HepG2 (cell line): Measurements from ENCODE around the gene PRDX2. TPM values are rescaled to one million over a fixed set of nuclear protein-coding genes. Genes with fewer than 3 reads are reported as not detected.

ENCODE experiments used
- ATAC-seq: fragments of 200-7000 bp; cut with Tn5 transposase; 3 replicates; pipeline ENCODE4 v1.9.1; 2020; ENCODE audit warnings: mild to moderate bottlenecking, moderate library complexity
- BruUV-seq: library from RNA; stranded (reverse); fragments of 400-500 nt; replicated peaks from 2 replicates; lab custom pipeline; 2021; lab: Mats Ljungman, UMichigan
- CTCF ChIA-PET: fragments of 300-600 bp; formaldehyde crosslinking; extraction: SDS; loops from one replicate; lab custom pipeline; 2021; ENCODE audit warnings: low total read pairs, inconsistent platforms, low intra/inter-chr PET ratio; lab: Yijun Ruan, JAX
- POLR2A ChIA-PET: fragments of 350-600 bp; sonication (Branson Sonifier 250); formaldehyde crosslinking; loops from one replicate; lab custom pipeline; 2020; ENCODE audit warnings: antibody characterized with exemption, inconsistent platforms; lab: Yijun Ruan, JAX
- DNase-seq: peaks from one replicate; pipeline ENCODE4 v3.0.0-alpha.2; 2015; ENCODE audit warnings: low spot score
- FAIRE-seq: peaks from 3 replicates; lab custom pipeline; 2011; peaks lifted over from hg19 to GRCh38; lab: Jason Lieb, UNC
- H2AFZ ChIP-seq: one replicate; pipeline ENCODE4 v1.6.1; 2011; ENCODE audit warnings: low read length, inconsistent platforms
- H3K27ac ChIP-seq: fragments of 300-600 bp; 3 replicates; pipeline ENCODE4 v1.8.0; 2011; ENCODE audit warnings: mixed run types, mild to moderate bottlenecking, mixed read lengths, low read length, inconsistent platforms; ENCODE audit not compliant: insufficient read depth; ENCODE audit errors: extremely low read length
- H3K27me3 ChIP-seq, 2 experiments: fragments of 200-600 bp in 1 of 2; 2 replicates in 1 of 2; 3 replicates in 1 of 2; pipeline versions ENCODE4 v1.6.0 to v1.8.0; 2011; ENCODE audit warnings: low read length in 2 of 2, mild to moderate bottlenecking in 2 of 2, moderate library complexity in 2 of 2, inconsistent platforms in 1 of 2; ENCODE audit not compliant: insufficient read depth in 2 of 2, control insufficient read depth in 1 of 2
- H3K36me3 ChIP-seq, 2 experiments: fragments of 200-600 bp in 1 of 2; replicated peaks in 1 of 2; 2 replicates in 1 of 2; 3 replicates in 1 of 2; pipeline versions ENCODE4 v1.5.1 to v1.8.0; 2011; ENCODE audit warnings: low read length in 2 of 2, inconsistent platforms in 1 of 2; ENCODE audit not compliant: insufficient read depth in 2 of 2, control insufficient read depth in 1 of 2
- H3K4me1 ChIP-seq: 2 replicates; pipeline ENCODE4 v1.5.1; 2012; ENCODE audit warnings: low read length, inconsistent platforms; ENCODE audit not compliant: insufficient read depth
- H3K4me2 ChIP-seq: 2 replicates; pipeline ENCODE4 v1.6.0; 2011; ENCODE audit warnings: low read depth, low read length, inconsistent platforms
- H3K4me3 ChIP-seq, 3 experiments: fragments of 200-600 bp in 1 of 3; sonication (generic), shearing (Covaris generic) in 1 of 3; replicated peaks in 1 of 3; 2 replicates each; pipeline ENCODE4 v1.5.1; 2011 to 2016; ENCODE audit warnings: low read length in 3 of 3, inconsistent platforms in 2 of 3, low read depth in 2 of 3, mild to moderate bottlenecking in 2 of 3, control low read depth in 1 of 3, mixed read lengths in 1 of 3; ENCODE audit not compliant: insufficient read depth in 1 of 3
- H3K79me2 ChIP-seq: one replicate; pipeline ENCODE4 v1.6.1; 2011; ENCODE audit warnings: low read length, inconsistent platforms; ENCODE audit not compliant: insufficient read depth
- H3K9ac ChIP-seq: 2 replicates; pipeline ENCODE4 v1.6.0; 2011; ENCODE audit warnings: mild to moderate bottlenecking, low read depth, low read length, inconsistent platforms; ENCODE audit not compliant: insufficient read depth
- H3K9me3 ChIP-seq: 2 replicates; pipeline ENCODE4 v1.5.1; 2012; ENCODE audit warnings: mild to moderate bottlenecking, low read length
- H4K20me1 ChIP-seq: 2 replicates; pipeline ENCODE4 v1.6.0; 2011; ENCODE audit warnings: inconsistent platforms, mild to moderate bottlenecking, low read length, moderate library complexity; ENCODE audit not compliant: insufficient read depth
- ATF4 ChIP-seq, 2 experiments: fragments of 450-650 bp in 1 of 2; sonication (generic) in 1 of 2; formaldehyde crosslinking; IDR thresholded peaks; 2 replicates each; pipeline versions ENCODE4 v1.5.0 to v1.8.0; 2020 to 2022; ENCODE audit warnings: mild to moderate bottlenecking in 1 of 2, missing genetic modification reagents in 1 of 2
- CREBL2 ChIP-seq: sonication (generic); formaldehyde crosslinking; IDR thresholded peaks from 2 replicates; pipeline ENCODE4 v1.8.1; 2023; ENCODE audit warnings: missing genetic modification reagents, mild to moderate bottlenecking, borderline replicate concordance
- GTF2F1 ChIP-seq: fragments of 150-350 bp; IDR thresholded peaks from 2 replicates; pipeline ENCODE4 v1.6.1; 2014; ENCODE audit warnings: low read length
- LCORL ChIP-seq, 2 experiments: fragments of 450-650 bp in 1 of 2; sonication (generic) in 1 of 2; formaldehyde crosslinking in 1 of 2; IDR thresholded peaks; 2 replicates each; pipeline versions ENCODE4 v1.5.0 to v1.6.1; 2017 to 2020; ENCODE audit warnings: antibody characterized with exemption in 1 of 2, missing genetic modification reagents in 1 of 2
- SMAD3 ChIP-seq: sonication (generic); formaldehyde crosslinking; IDR thresholded peaks from 2 replicates; pipeline ENCODE4 v1.4.0; 2020; ENCODE audit warnings: missing genetic modification reagents
- SRY ChIP-seq: sonication (generic); formaldehyde crosslinking; IDR thresholded peaks from 2 replicates; pipeline ENCODE4 v1.8.0; 2022; ENCODE audit warnings: mild to moderate bottlenecking, missing genetic modification reagents
- ZBTB26 ChIP-seq: IDR thresholded peaks from 2 replicates; pipeline ENCODE4 v1.6.1; 2016; ENCODE audit warnings: missing compliant biosample characterization, missing genetic modification reagents, borderline replicate concordance
- ZGPAT ChIP-seq: IDR thresholded peaks from 2 replicates; pipeline ENCODE4 v1.6.1; 2016; ENCODE audit warnings: mild to moderate bottlenecking
- ZNF251 ChIP-seq: sonication (generic); formaldehyde crosslinking; IDR thresholded peaks from 2 replicates; pipeline ENCODE4 v1.9.0; 2021; ENCODE audit warnings: mild to moderate bottlenecking, missing genetic modification reagents
- ZNF569 ChIP-seq: sonication (generic); formaldehyde crosslinking; IDR thresholded peaks from 2 replicates; pipeline ENCODE4 v1.5.0; 2020; ENCODE audit warnings: mild to moderate bottlenecking, missing genetic modification reagents, moderate library complexity, borderline replicate concordance
- ZNF672 ChIP-seq: sonication (generic); formaldehyde crosslinking; IDR thresholded peaks from 2 replicates; pipeline ENCODE4 v1.8.1; 2022; ENCODE audit warnings: missing genetic modification reagents
- ZNF780A ChIP-seq: sonication (generic); formaldehyde crosslinking; IDR thresholded peaks from 2 replicates; pipeline ENCODE4 v1.8.0; 2022; ENCODE audit warnings: mild to moderate bottlenecking, missing genetic modification reagents, moderate library complexity
- WGBS: methylation state at CpG from one replicate; pipeline ENCODE4 v1.1.6; 2017; ENCODE audit warnings: low lambda C conversion rate; 5-methylcytosine and 5-hydroxymethylcytosine counted together
- in situ Hi-C: cut with HindIII; loops from 2 replicates; pipeline ENCODE4 v1.10.0; 2017; ENCODE audit warnings: low pct_unique_long_range_greater_than_20kb; ENCODE audit not compliant: extremely low pct_ligation_motif_present
- intact Hi-C: fragments of 100-400 bp; cut with micrococcal nuclease; formaldehyde crosslinking; loops from one replicate; pipeline ENCODE4 v1.10.0; 2022; ENCODE audit not compliant: unreplicated experiment
- polyA plus RNA-seq, 8 experiments: library from polyadenylated mRNA; depleted of rRNA in 3 of 8; stranded (reverse) in 7 of 8; unstranded in 1 of 8; fragments of >200 nt; fragmentation: Illumina TruSeq in 4 of 8; extraction: Trizol in 4 of 8; gene quantifications; 2 replicates each; pipeline versions ENCODE4 v1.2.1 to v1.2.3, GENCODE V29; 2011 to 2016; ENCODE audit warnings: low read depth in 4 of 8, missing spikeins in 1 of 8, mixed read lengths in 1 of 8; ENCODE audit not compliant: insufficient read depth in 1 of 8
- total RNA-seq, 5 experiments: library from RNA; depleted of rRNA; stranded (reverse); fragments of >200 nt; fragmentation: Illumina TruSeq; extraction: Trizol; gene quantifications; 2 replicates each; pipeline ENCODE4 v1.2.3, GENCODE V29; 2016; ENCODE audit warnings: low read depth in 1 of 5

The PRDX2 gene
- total and polyA plus RNA-seq, 2 of the 13 experiments (the other 11 are each of a cell fraction or from before 2014, with no cell fraction given), result 218 to 381 TPM

GRCh38 chr19:12778905-12779161 is 22.8 kb downstream of the PRDX2 start:
- TSS peak; percentile 74 for BruUV-seq
- WGBS, result 10% methylated on average over 4 of the region's 6 CpGs
- H3K79me2 ChIP-seq, result no peaks in the 10 kb centered on the region
- POLR2A ChIA-PET, result interaction anchor here (0.6 to 6.4 kb wide), 11 partner anchors 8 to 57 kb away, joined by 3 to 124 read pairs (median 5); partner anchors contain the start of genes JUNB, PRDX2 and THSD8
- no peaks in the 10 kb centered on the region for H4K20me1 ChIP-seq
- CTCF ChIA-PET, result interaction anchor here (1.2 to 3.9 kb wide), 2 partner anchors 10 to 17 kb away, joined by 4 to 54 read pairs; no protein-coding TSS in a partner anchor
- DNase-seq (no peak), FAIRE-seq (no peak), ATAC-seq (no peak)
- peak overlapping the region; percentile 53 for H3K9ac ChIP-seq
- no peak overlapping the region for H2AFZ ChIP-seq
- H3K36me3 ChIP-seq, result no peaks in the 10 kb centered on the region
- TF ChIP-seq SMAD3 (CRISPR knock-in tag) (0 out of 2 replicates have a peak, but pooled peaks have one; percentile 16), GTF2F1 (no peak), ZNF569 (no peak), ZNF251 (CRISPR knock-in tag) (no peak), ZGPAT (CRISPR knock-in tag) (0 out of 2 replicates have a peak, but pooled peaks have one; percentile 10), ZBTB26 (CRISPR knock-in tag) (no peak), LCORL (IDR thresholded peaks at IDR 0.05) (no peak), LCORL (CRISPR knock-in tag; IDR thresholded peaks at IDR 0.05) (peak; percentile 13; the same call in 1 of the 2 replicates), CREBL2 (CRISPR knock-in tag) (no peak), ZNF780A (CRISPR knock-in tag) (no peak), ATF4 (CRISPR knock-in tag; IDR thresholded peaks at IDR 0.05) (no peak), ZNF672 (CRISPR knock-in tag) (no peak), SRY (CRISPR knock-in tag) (no peak)
- peak overlapping the region; percentile 76 to 80 (median 79); a peak in 5 of 6 replicates for H3K4me3 ChIP-seq
- H3K27me3 ChIP-seq, result no peaks in the 10 kb centered on the region; a peak in 1 of 5 replicates
- in situ Hi-C loops, result no loop called here
- peak overlapping the region; percentile 91 for H3K4me2 ChIP-seq
- H3K9me3 ChIP-seq, result no peaks in the 10 kb centered on the region
- intact Hi-C loops, result loop anchor here (1.0 kb wide), 1 partner anchor 17 kb away; no protein-coding TSS in a partner anchor
- no peak overlapping the region for H3K27ac ChIP-seq
- H3K4me1 ChIP-seq, result peaks cover 56% of the 10 kb centered on the region
